Activated T-helper 17 cell treated with anti-CD3 and anti-CD28 coated beads, Interleukin-2, amount 50 U/mL, for 72 hours (primary cell): ENCODE data around the gene TPM4. TPM values are rescaled to one million over a fixed set of nuclear protein-coding genes. Genes with fewer than 3 reads are reported as not detected.
"Not testable (repeated sequence)": the region's sequence is repeated elsewhere in the genome, so short reads cannot be mapped to it uniquely, and the experiment has no call there.

Source experiments
- ATAC-seq: fragments of 150-1000 bp; cut with Tn5 transposase; replicated peaks from 2 replicates; pipeline ENCODE4 v1.10.0; 2021; ENCODE audit warnings: mild to moderate bottlenecking, moderate library complexity
- H3K27ac Mint-ChIP-seq: one replicate; pipeline ENCODE4 v1.8.0; 2022; ENCODE audit warnings: mixed read lengths
- H3K27me3 Mint-ChIP-seq: one replicate; pipeline ENCODE4 v1.8.0; 2022; ENCODE audit warnings: mixed read lengths
- H3K36me3 Mint-ChIP-seq: one replicate; pipeline ENCODE4 v1.8.0; 2022; ENCODE audit warnings: low read depth, mild to moderate bottlenecking, mixed read lengths
- H3K4me1 Mint-ChIP-seq: one replicate; pipeline ENCODE4 v1.8.0; 2022; ENCODE audit warnings: mixed read lengths
- H3K4me3 Mint-ChIP-seq: one replicate; pipeline ENCODE4 v1.8.0; 2022; ENCODE audit warnings: mild to moderate bottlenecking, mixed read lengths
- H3K9me3 Mint-ChIP-seq: one replicate; pipeline ENCODE4 v1.8.0; 2022; ENCODE audit warnings: mixed read lengths
- total RNA-seq, 2 donors: library from RNA; stranded (reverse); gene quantifications; one replicate each; pipeline ENCODE4 v1.2.3, GENCODE V29; 2022

Gene TPM4
- 100 to 1,000 TPM; 474 to 660 TPM for total RNA-seq

- H3K27me3 Mint-ChIP-seq: no peaks in the 10 kb centered on the region
Measured at GRCh38 chr19:16076154-16076957, at the start of gene TPM4. TSS of gene TPM4 (plus strand) at chr19:16076495. CDS start at chr19:16076566, 71 bp downstream.

GRCh38 chr19:16026756-16027155, 49.5 kb upstream of the TPM4 start:
- peak overlapping the region; percentile 24 for H3K27ac Mint-ChIP-seq
- no peaks in the 10 kb centered on the region for H3K36me3 Mint-ChIP-seq
- H3K4me3 Mint-ChIP-seq: no peak overlapping the region
- no peaks in the 10 kb centered on the region for H3K9me3 Mint-ChIP-seq
- no peaks in the 10 kb centered on the region for H3K27me3 Mint-ChIP-seq
- no peaks in the 10 kb centered on the region for H3K4me1 Mint-ChIP-seq
- no peak for ATAC-seq

More at GRCh38 chr19:16076154-16076957, at the start of gene TPM4:
- Mint-ChIP-seq H3K36me3 (peaks cover 60% of the 10 kb centered on the region), H3K4me3 (peak within 1 kb of the TSS; percentile 82), H3K27ac (peak within 1 kb of the TSS; percentile 96), H3K4me1 (peaks cover 35% of the 10 kb centered on the region), H3K9me3 (no peaks in the 10 kb centered on the region)
- peak; percentile 64 for ATAC-seq

- Mint-ChIP-seq H3K27ac (peak overlapping the region; percentile 24), H3K4me1 (no peaks in the 10 kb centered on the region), H3K9me3 (no peaks in the 10 kb centered on the region), H3K4me3 (no peak overlapping the region), H3K27me3 (no peaks in the 10 kb centered on the region), H3K36me3 (no peaks in the 10 kb centered on the region)
- peak; percentile 77 for ATAC-seq
Measured at GRCh38 chr19:16027528-16027927, 48.8 kb upstream of the TPM4 start.

- H3K4me1 Mint-ChIP-seq, H3K4me3 Mint-ChIP-seq, H3K9me3 Mint-ChIP-seq, H3K27ac Mint-ChIP-seq, ATAC-seq, H3K27me3 Mint-ChIP-seq, H3K36me3 Mint-ChIP-seq: not testable (repeated sequence)
Measured at GRCh38 chr19:16030155-16030554, 46.1 kb upstream of the TPM4 start.

- Mint-ChIP-seq H3K27me3 (no peaks in the 10 kb centered on the region), H3K4me3 (no peak overlapping the region), H3K27ac (no peak overlapping the region), H3K4me1 (no peaks in the 10 kb centered on the region), H3K36me3 (no peaks in the 10 kb centered on the region), H3K9me3 (no peaks in the 10 kb centered on the region)
- no peak for ATAC-seq
Measured at GRCh38 chr19:16030964-16031871, 45.1 kb upstream of the TPM4 start.

GRCh38 chr19:16031872-16032200, 44.5 kb upstream of the TPM4 start:
- peak overlapping the region; percentile 30 for H3K27ac Mint-ChIP-seq

GRCh38 chr19:16032509-16033135, 43.7 kb upstream of the TPM4 start:
- ATAC-seq: no peak
- H3K27ac Mint-ChIP-seq: peak overlapping the region; percentile 30

More at GRCh38 chr19:16031872-16032200, 44.5 kb upstream of the TPM4 start:
- no peaks in the 10 kb centered on the region for H3K36me3 Mint-ChIP-seq
- ATAC-seq: no peak
- no peaks in the 10 kb centered on the region for H3K27me3 Mint-ChIP-seq
- no peak overlapping the region for H3K4me3 Mint-ChIP-seq
- H3K4me1 Mint-ChIP-seq: no peaks in the 10 kb centered on the region
- no peaks in the 10 kb centered on the region for H3K9me3 Mint-ChIP-seq

GRCh38 chr19:16033136-16033530, 43.2 kb upstream of the TPM4 start:
- peak overlapping the region; percentile 30 for H3K27ac Mint-ChIP-seq
- no peak overlapping the region for H3K4me3 Mint-ChIP-seq
- ATAC-seq: no peak
- no peaks in the 10 kb centered on the region for H3K27me3 Mint-ChIP-seq
- H3K4me1 Mint-ChIP-seq: no peaks in the 10 kb centered on the region
- H3K9me3 Mint-ChIP-seq: no peaks in the 10 kb centered on the region
- H3K36me3 Mint-ChIP-seq: no peaks in the 10 kb centered on the region

More at GRCh38 chr19:16032509-16033135, 43.7 kb upstream of the TPM4 start:
- H3K4me1 Mint-ChIP-seq: no peaks in the 10 kb centered on the region
- H3K4me3 Mint-ChIP-seq: no peak overlapping the region
- no peaks in the 10 kb centered on the region for H3K9me3 Mint-ChIP-seq
- H3K36me3 Mint-ChIP-seq: no peaks in the 10 kb centered on the region
- H3K27me3 Mint-ChIP-seq: no peaks in the 10 kb centered on the region

- Mint-ChIP-seq H3K27me3 (no peaks in the 10 kb centered on the region), H3K4me3 (no peak overlapping the region), H3K4me1 (no peaks in the 10 kb centered on the region), H3K9me3 (no peaks in the 10 kb centered on the region), H3K36me3 (no peaks in the 10 kb centered on the region), H3K27ac (no peak overlapping the region)
- no peak for ATAC-seq
Measured at GRCh38 chr19:16033721-16034120, 42.6 kb upstream of the TPM4 start.

GRCh38 chr19:16034180-16034579, 42.1 kb upstream of the TPM4 start:
- no peak for ATAC-seq
- no peak overlapping the region for H3K4me3 Mint-ChIP-seq
- no peak overlapping the region for H3K27ac Mint-ChIP-seq
- no peaks in the 10 kb centered on the region for H3K9me3 Mint-ChIP-seq
- H3K27me3 Mint-ChIP-seq: no peaks in the 10 kb centered on the region
- no peaks in the 10 kb centered on the region for H3K36me3 Mint-ChIP-seq
- no peaks in the 10 kb centered on the region for H3K4me1 Mint-ChIP-seq

- Mint-ChIP-seq H3K9me3 (no peaks in the 10 kb centered on the region), H3K27ac (no peak overlapping the region), H3K4me3 (no peak overlapping the region), H3K4me1 (no peaks in the 10 kb centered on the region), H3K36me3 (no peaks in the 10 kb centered on the region), H3K27me3 (peaks cover under 1% of the 10 kb centered on the region)
- no peak for ATAC-seq
Measured at GRCh38 chr19:16034958-16035560, 41.2 kb upstream of the TPM4 start.

GRCh38 chr19:16035601-16036297, 40.5 kb upstream of the TPM4 start:
- H3K27me3 Mint-ChIP-seq: peaks cover 6% of the 10 kb centered on the region
- H3K36me3 Mint-ChIP-seq: no peaks in the 10 kb centered on the region
- no peak overlapping the region for H3K4me3 Mint-ChIP-seq
- H3K27ac Mint-ChIP-seq: no peak overlapping the region
- no peaks in the 10 kb centered on the region for H3K9me3 Mint-ChIP-seq
- no peaks in the 10 kb centered on the region for H3K4me1 Mint-ChIP-seq
- no peak for ATAC-seq

- ATAC-seq: no peak
- Mint-ChIP-seq H3K36me3 (no peaks in the 10 kb centered on the region), H3K27ac (no peak overlapping the region), H3K9me3 (no peaks in the 10 kb centered on the region), H3K4me3 (no peak overlapping the region), H3K4me1 (no peaks in the 10 kb centered on the region), H3K27me3 (peaks cover 6% of the 10 kb centered on the region)
Measured at GRCh38 chr19:16036397-16036925, 39.8 kb upstream of the TPM4 start.
